ENCODE data around the gene HSFX1. TPM values are rescaled to one million over a fixed set of nuclear protein-coding genes. Genes with fewer than 3 reads are reported as not detected.

Gene HSFX1
- polyA plus RNA-seq, 12 donors = 0.97 to 2.5 (median 1.8) TPM; not detected in 2

- no peak for DNase-seq
Measured at GRCh38 chrX:149803458-149804062, 29.7 kb downstream of the HSFX1 start.

DNA sequence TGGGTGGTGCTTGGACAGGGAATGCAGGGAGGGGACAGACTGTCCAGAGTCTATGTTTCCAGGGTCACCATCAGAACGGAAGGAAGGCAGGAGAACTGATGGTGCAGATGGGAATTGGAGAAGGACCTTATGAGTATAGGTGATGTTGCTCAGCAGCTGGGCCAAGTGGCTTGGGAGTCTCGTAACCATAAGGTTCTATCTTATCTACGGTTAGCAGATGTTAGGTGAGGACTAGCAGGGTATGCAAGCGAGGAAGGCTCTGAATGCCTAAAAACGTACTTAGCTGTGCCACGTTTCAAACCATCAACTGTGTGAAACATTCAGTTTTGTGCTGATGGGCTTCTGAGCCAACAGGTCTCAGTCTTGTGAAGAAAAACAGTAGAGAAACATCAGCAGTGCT, 30.2 kb downstream of the HSFX1 start:
- no peak for DNase-seq

DNA sequence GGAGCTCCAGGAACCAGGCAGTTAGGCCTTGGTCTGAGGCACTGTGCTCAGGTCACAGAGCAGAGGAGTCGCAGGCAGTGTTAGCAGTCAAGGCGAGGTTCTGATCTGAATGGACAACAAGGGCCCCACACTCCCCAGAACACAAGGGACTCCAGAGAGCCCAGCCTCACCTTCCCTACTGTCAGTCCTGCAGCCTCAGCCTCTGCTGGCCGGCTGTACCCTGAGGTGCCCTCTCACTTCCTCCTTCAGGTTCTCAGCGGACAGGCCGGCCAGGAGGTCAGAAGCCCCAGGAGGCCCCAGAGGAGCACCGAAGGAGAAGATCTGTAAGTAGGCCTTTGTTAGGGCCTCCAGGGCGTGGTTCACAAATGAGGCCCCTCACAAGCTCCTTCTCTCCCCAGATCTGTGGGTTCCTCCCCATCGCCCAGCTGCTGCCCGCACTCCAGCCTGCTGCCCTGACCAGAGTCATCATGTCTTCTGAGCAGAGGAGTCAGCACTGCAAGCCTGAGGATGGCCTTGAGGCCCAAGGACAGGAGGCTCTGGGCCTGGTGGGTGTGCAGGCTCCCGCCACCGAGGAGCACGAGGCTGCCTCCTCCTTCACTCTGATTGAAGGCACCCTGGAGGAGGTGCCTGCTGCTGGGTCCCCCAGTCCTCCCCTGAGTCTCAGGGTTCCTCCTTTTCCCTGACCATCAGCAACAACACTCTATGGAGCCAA, 34.0 kb downstream of the HSFX1 start:
- no peak for DNase-seq

- no peak for DNase-seq
Measured at GRCh38 chrX:149818652-149819051, 44.8 kb downstream of the HSFX1 start.

- DNase-seq = no peak
Measured at GRCh38 chrX:149819371-149819770, 45.5 kb downstream of the HSFX1 start.

DNA sequence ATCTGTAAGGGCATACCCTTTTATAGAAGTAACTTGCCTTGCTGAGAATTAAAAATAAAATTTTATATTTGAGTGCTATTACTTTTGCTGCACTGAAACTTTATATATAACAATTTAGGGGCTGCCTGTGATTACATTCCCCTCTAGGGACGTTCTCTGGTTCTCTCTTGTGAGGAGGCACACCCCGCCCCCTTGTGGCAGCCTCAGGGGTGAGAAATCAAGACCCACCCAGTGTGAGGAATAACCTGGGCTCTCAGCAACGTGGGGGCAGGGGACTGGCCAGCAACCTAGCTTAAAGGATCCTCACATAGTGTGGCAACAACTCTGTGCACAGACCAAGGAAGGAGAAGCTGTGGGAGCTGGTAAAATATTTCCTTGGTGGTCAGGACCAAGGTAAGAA, 51.6 kb downstream of the HSFX1 start:
- DNase-seq = no peak

Other genes starting within 250 kb of the HSFX1 start
- 10 to 100 TPM in 10 of 12 donors, 1 to 10 TPM in 1, not detected in 1; 7.1 to 24.3 (median 21.9) TPM for gene EOLA1, start 233.1 kb upstream of the HSFX1 start, polyA plus RNA-seq (ENCODE audit: insufficient read length in 12 of 12)
- 1 to 10 TPM in 2 of 12 donors, under 1 TPM in 6, not detected in 4; 0.30 to 1.5 (median 0.44) TPM for gene HSFX3, start 224.1 kb upstream of the HSFX1 start, polyA plus RNA-seq (ENCODE audit: insufficient read length in 12 of 12)
- not detected for gene MAGEA9B, start 186.6 kb upstream of the HSFX1 start, polyA plus RNA-seq (ENCODE audit: insufficient read length in 12 of 12)
- 1 to 10 TPM in 2 of 12 donors, under 1 TPM in 6, not detected in 4; 0.30 to 1.1 (median 0.84) TPM for gene HSFX2, start 178.8 kb upstream of the HSFX1 start, polyA plus RNA-seq (ENCODE audit: insufficient read length in 12 of 12)
- 10 to 100 TPM in 11 of 12 donors, not detected in 1; 15.2 to 38.1 (median 34.3) TPM for gene TMEM185A, start 142.3 kb upstream of the HSFX1 start, polyA plus RNA-seq (ENCODE audit: insufficient read length in 12 of 12)
- gene MAGEA11, start 62.0 kb upstream of the HSFX1 start, polyA plus RNA-seq (ENCODE audit: insufficient read length in 12 of 12) = not detected
- gene MAGEA9, start 7.9 kb downstream of the HSFX1 start, polyA plus RNA-seq (ENCODE audit: insufficient read length in 12 of 12) = not detected
- gene MAGEA8, start 107.1 kb downstream of the HSFX1 start, polyA plus RNA-seq (ENCODE audit: insufficient read length in 12 of 12) = under 1 TPM in 7 of 12 donors, not detected in 5; 0.11 to 0.63 (median 0.18) TPM
- gene HSFX4, start 155.5 kb downstream of the HSFX1 start, polyA plus RNA-seq (ENCODE audit: insufficient read length in 12 of 12) = 1 to 10 TPM in 5 of 12 donors, under 1 TPM in 4, not detected in 3; 0.48 to 5.1 (median 1.0) TPM
- gene EOLA2, start 164.4 kb downstream of the HSFX1 start, polyA plus RNA-seq (ENCODE audit: insufficient read length in 12 of 12) = 10 to 100 TPM in 11 of 12 donors, not detected in 1; 17.4 to 24.5 (median 20.6) TPM